PFSK-1 (cell line): Measurements from ENCODE around the gene APBB2.

Source experiments
- POLR2AphosphoS5 ChIP-seq: IDR thresholded peaks from 2 replicates; pipeline ENCODE4 v1.6.1; 2012; ENCODE audit warnings: low read depth, mild to moderate bottlenecking, control low read depth, low read length, moderate library complexity
- REST ChIP-seq, 2 experiments: IDR thresholded peaks; 2 replicates each; pipeline versions ENCODE4 v1.6.1 to v1.8.0; 2011 to 2012; ENCODE audit warnings: low read depth in 2 of 2, low read length in 2 of 2, control low read depth in 1 of 2, inconsistent platforms in 1 of 2, mild to moderate bottlenecking in 1 of 2, moderate library complexity in 1 of 2; ENCODE audit not compliant: insufficient read depth in 1 of 2
- TAF1 ChIP-seq: IDR thresholded peaks from 2 replicates; pipeline ENCODE4 v1.6.1; 2012; ENCODE audit warnings: low read length, control low read depth, borderline replicate concordance; ENCODE audit not compliant: insufficient read depth

- TF ChIP-seq POLR2AphosphoS5 (no peak), REST (IDR thresholded peaks at IDR 0.05; ENCODE audit: insufficient read depth in 1 of 2, low read depth in 2 of 2, low read length in 2 of 2) (no peak), TAF1 (no peak)
These were observed 38.5 kb downstream of the APBB2 start for GRCh38 chr4:41175794-41176193.
